ENCODE results near the gene RNGTT. TPM values are rescaled to one million over a fixed set of nuclear protein-coding genes. Genes with fewer than 3 reads are reported as not detected.

RNGTT gene
- total and polyA plus RNA-seq, 10 of the 15 experiments (the other 5 are each of a cell fraction or from before 2014, with no cell fraction given): 7.7 to 30.4 (median 22.2) TPM

GRCh38 chr6:88963139-88964090, at the start of gene RNGTT (continued):
- TF ChIP-seq FOXK2 (IDR thresholded peaks at IDR 0.05) (no peak), MAX (IDR thresholded peaks at IDR 0.05; ENCODE audit: low read depth, low read length) (no peak), SMARCA5 (IDR thresholded peaks at IDR 0.05) (0 out of 2 replicates have a peak, but pooled peaks have one; percentile 45), MTA3 (IDR thresholded peaks at IDR 0.05; ENCODE audit: borderline replicate concordance, low read length) (no peak), RAD51 (IDR thresholded peaks at IDR 0.05) (no peak), E2F4 (IDR thresholded peaks at IDR 0.05; ENCODE audit: low read depth, low read length) (no peak), PML (IDR thresholded peaks at IDR 0.05; ENCODE audit: low read length) (peak; percentile 94), NR2F1 (conservative IDR thresholded peaks at IDR 0.05) (no peak; the same call in 1 of the 2 replicates), ZBTB40 (IDR thresholded peaks at IDR 0.05; ENCODE audit: borderline replicate concordance) (peak; percentile 73; the same call in 1 of the 2 replicates), DPF2 (IDR thresholded peaks at IDR 0.05) (0 out of 2 replicates have a peak, but pooled peaks have one; percentile 22), EP300 (IDR thresholded peaks at IDR 0.05; ENCODE audit: borderline replicate concordance in 1 of 2, control insufficient read depth in 1 of 2, low read depth in 2 of 2, low read length in 2 of 2) (no peak), LARP7 (IDR thresholded peaks at IDR 0.05) (peak; percentile 50; the same call in 1 of the 2 replicates), SKIL (IDR thresholded peaks at IDR 0.05; ENCODE audit: low read depth, poor library complexity, severe bottlenecking) (no peak), PRDM15 (CRISPR knock-in tag; IDR thresholded peaks at IDR 0.05) (no peak), BRCA1 (IDR thresholded peaks at IDR 0.05; ENCODE audit: low read depth, low read length) (no peak), SREBF2 (IDR thresholded peaks at IDR 0.05; ENCODE audit: low read length) (0 out of 2 replicates have a peak, but pooled peaks have one; percentile 19), MXI1 (IDR thresholded peaks at IDR 0.05; ENCODE audit: low read depth, low read length) (peak; percentile 59; the same call in 1 of the 2 replicates)
